D721Med (cell line): Measurements from ENCODE around the gene CRAT.
"Not testable (repeated sequence)": the region's sequence is repeated elsewhere in the genome, so short reads cannot be mapped to it uniquely, and the experiment has no call there.

Source experiments
- DNase-seq: peaks from one replicate; pipeline ENCODE4 v3.0.0; 2011; ENCODE audit warnings: low spot score; ENCODE audit not compliant: insufficient read length
- FAIRE-seq: peaks from 2 replicates; lab custom pipeline; 2011; peaks lifted over from hg19 to GRCh38; lab: Jason Lieb, UNC
- CTCF ChIP-seq: IDR thresholded peaks from 2 replicates; pipeline ENCODE4 v1.5.1; 2012; ENCODE audit warnings: mild to moderate bottlenecking, control low read depth; ENCODE audit not compliant: insufficient read depth; ENCODE audit errors: missing control alignments

Gene CRAT

GRCh38 chr9:129121483-129121882 lies 10.9 kb upstream of the CRAT start:
- DNase-seq (no peak), FAIRE-seq (no peak)
- no peak for TF ChIP-seq CTCF

GRCh38 chr9:129118799-129119198 lies 8.2 kb upstream of the CRAT start:
- no peak for FAIRE-seq
- DNase-seq = no peak
- no peak for TF ChIP-seq CTCF

GRCh38 chr9:129113645-129114304 lies 3.2 kb upstream of the CRAT start:
- DNase-seq (no peak), FAIRE-seq (no peak)
- TF ChIP-seq CTCF = no peak

- not testable (repeated sequence) for FAIRE-seq, DNase-seq
Observed at GRCh38 chr9:129112526-129112925, 1.9 kb upstream of the CRAT start.

- DNase-seq (peak; percentile 32), FAIRE-seq (no peak)
Observed at GRCh38 chr9:129111528-129112151, 1.0 kb upstream of the CRAT start.

GRCh38 chr9:129109952-129110739 lies 447 bp downstream of the CRAT start:
- DNase-seq (no peak), FAIRE-seq (no peak)
- no peak for TF ChIP-seq CTCF

More at GRCh38 chr9:129111528-129112151, 1.0 kb upstream of the CRAT start:
- no peak for TF ChIP-seq CTCF

GRCh38 chr9:129109537-129109903 lies 1.1 kb downstream of the CRAT start:
- FAIRE-seq (no peak), DNase-seq (no peak)
- TF ChIP-seq CTCF = no peak
